Skin of body (tissue), 2 donors: ENCODE results near the gene EIF3D. TPM values are rescaled to one million over a fixed set of nuclear protein-coding genes. Genes with fewer than 3 reads are reported as not detected.
A peak's percentile ranks its signal among the peaks of the same experiment; 100 is the strongest.

Experiments used
- DNase-seq: peaks from one replicate; lab custom pipeline; 2025; lab: John Stamatoyannopoulos, UW
- total RNA-seq: library from RNA; depleted of rRNA; stranded (reverse); fragments of >200 nt; gene quantifications from one replicate; pipeline ENCODE4 v1.2.3, GENCODE V29; 2014

EIF3D gene
- total RNA-seq, 1 donor from 2014 or later: 191 TPM

DNA sequence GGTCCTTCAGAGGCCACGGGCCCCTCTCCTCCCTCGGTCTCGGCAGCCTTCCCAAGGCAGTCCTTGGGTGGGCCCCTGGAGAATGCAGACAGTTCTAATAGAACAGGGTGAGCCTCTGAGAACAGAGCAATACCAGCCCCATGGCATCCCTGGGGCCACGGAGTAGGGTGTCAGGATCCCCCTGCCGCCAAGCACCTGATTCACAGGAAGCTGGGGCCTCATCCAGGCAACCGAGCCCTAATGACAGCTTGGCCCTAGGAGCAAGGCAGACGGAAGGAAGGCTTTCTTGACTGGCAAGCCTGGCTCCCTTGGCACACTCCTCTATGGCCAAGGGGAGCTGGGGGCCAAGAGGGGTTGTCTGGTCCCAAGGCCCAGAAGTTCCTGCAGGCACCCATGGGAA lies 62.7 kb downstream of the EIF3D start:
- DNase-seq: no peak

DNA sequence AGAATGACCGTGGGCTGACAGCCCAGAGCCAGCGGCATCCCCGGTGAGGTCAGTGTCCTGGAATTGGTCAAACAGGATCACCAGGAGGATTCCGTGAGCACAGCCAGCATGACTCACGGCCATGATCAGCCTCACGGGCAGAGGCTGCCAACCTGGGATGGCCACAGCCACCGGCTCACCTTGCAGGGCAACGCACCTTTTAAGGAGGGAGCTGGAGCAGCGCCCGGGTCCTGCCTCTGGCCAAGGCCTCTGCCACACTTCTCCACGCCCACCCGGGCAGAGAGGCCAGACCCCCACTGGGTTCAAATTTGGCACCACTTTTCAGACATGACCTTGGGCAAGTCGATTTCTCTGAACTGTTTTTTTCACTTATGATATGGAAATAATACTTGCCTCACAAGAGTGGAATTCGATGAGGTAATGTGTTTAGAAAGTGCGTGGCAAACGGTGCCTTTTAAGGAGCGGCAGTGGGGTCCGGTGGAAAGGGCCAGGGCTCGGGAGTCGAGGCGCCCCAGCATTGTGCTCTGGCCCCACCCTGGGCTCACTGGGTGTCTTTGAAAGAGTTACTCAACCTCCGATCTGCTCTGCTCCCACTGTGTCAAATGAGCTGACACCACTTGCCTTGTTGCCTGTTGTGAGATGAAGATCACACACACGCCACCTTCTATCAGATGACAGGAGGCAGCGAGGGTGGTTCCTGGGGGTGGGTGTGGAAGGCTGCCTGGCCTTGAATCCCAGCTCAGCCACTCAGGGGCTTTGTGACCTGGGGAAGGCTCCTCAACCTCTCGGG lies 63.5 kb downstream of the EIF3D start:
- no peak for DNase-seq

DNA sequence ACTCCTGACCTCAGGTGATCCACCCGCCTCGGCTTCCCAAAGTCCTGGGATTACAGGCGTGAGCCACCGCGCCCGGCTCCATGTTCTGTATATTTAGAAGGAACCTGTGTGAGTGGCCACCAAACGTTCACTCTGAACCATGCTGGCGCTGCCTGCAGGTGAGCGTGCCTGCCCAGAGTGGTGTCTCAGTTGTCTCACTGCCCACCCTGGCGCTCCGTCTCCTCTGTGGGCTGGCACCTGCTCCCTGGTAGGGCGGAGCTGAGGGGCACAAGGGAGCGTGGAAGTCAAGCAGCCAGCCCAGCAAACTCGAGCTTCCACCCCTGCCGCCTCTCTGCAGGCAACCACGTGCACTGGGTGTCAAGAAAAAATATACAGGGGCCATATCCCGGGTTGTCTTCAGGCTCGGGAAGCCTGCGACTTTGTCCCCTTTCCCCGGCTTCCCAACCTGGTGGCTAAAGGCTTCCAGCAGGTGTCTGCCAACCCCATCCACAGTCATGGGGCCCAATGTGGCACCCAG lies 64.2 kb downstream of the EIF3D start:
- DNase-seq: no peak

DNA sequence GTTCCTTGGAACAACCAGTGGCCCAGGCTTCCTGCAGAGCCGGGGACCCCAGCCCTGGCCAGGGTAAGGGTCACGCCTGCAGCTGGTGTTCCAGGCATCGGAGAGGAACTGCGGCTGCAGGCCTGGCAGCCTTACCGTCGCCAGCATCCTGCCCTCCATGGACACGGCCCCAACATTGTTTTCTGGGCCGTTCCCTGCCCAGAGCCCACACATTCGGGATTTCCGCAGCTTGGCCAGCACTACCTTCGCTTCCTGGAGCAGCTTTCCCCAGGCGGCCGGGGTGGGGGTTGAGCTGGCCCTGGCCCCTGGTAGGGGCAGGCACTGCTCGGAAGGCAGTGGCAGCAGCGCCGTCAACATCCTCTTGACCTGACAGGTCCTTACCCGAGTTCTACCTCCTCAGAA lies 65.2 kb downstream of the EIF3D start:
- DNase-seq: no peak

DNA sequence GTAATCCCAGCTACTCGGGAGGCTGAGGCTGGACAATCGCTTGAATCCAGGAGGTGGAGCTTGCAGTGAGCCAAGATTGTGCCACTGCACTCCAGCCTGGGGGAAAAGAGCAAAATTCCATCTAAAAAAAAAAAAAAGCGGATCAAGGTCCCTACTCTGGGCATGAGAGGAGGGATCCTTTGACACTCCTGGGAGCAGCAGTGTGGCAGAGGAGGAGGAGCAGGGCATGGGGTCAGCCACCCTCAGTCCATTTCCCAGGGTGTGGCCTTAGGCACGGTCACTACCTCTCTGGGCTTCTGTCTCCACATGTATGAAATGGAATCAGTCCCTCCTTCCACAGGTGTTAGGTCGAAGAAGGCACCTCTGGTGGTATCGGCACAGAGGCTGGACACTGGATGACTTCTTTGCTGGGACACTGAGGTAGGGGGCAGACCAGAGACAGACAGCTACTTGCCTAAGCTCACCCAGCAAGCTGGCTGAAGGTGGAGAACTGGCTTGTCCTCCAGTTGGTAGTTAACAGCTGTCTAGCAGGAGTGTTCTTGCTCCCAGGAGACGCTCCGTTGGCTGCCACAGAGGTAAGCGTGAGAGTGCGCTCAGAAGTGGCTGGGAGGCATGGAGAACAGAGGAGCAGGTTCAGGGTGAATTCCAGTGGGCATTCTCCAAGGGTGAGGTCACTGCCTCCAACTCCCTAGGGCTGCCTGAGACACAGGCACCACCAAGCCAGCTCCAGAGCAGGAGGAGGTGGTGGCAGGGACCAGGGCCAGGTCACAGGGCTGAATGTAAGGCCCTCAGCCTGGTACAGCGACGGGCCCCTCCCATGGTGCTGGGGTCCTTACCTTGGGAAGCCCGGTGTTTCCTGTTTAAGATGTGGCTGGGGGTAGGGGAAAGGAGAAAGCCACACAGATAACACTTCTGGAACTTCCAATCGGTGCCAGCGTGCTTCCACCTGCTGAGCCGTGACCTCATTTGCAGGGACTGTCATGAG lies 67.0 kb downstream of the EIF3D start:
- DNase-seq: peak; percentile 40

Other genes with a start within 250 kb of the EIF3D start
- 219 TPM for gene MYH9, start 141.2 kb downstream of the EIF3D start, total RNA-seq
- 20.2 TPM for gene TXN2, start 47.5 kb downstream of the EIF3D start, total RNA-seq
- gene FOXRED2, start 22.1 kb downstream of the EIF3D start, total RNA-seq: 6.7 TPM
- gene CACNG2, start 174.6 kb upstream of the EIF3D start, total RNA-seq: not detected
- gene IFT27, start 247.0 kb upstream of the EIF3D start, total RNA-seq: 12.8 TPM